ENCODE results near the gene CRHR1.
"Not testable (repeated sequence)": the region's sequence is repeated elsewhere in the genome, so short reads cannot be mapped to it uniquely, and the experiment has no call there.

CRHR1 gene

GRCh38 chr17:45742251-45742650 lies 41.9 kb upstream of the CRHR1 start:
- H3K27me3 ChIP-seq (ENCODE audit: insufficient read depth, low read length, poor library complexity), result no peaks in the 10 kb centered on the region
- no peaks in the 10 kb centered on the region for H3K79me2 ChIP-seq (ENCODE audit: control insufficient read depth, insufficient read depth, low read length)
- no peak overlapping the region for H4K5ac ChIP-seq (ENCODE audit: low read length)
- H3K23ac ChIP-seq (ENCODE audit: low read length), result no peak overlapping the region
- H3K4me3 ChIP-seq (ENCODE audit: low read length), result no peak overlapping the region
- H3K4me1 ChIP-seq (ENCODE audit: control insufficient read depth, low read depth, low read length), result no peaks in the 10 kb centered on the region
- H3K79me1 ChIP-seq (ENCODE audit: low read length), result no peaks in the 10 kb centered on the region
- no peak overlapping the region for H3K18ac ChIP-seq (ENCODE audit: low read length)
- no peak overlapping the region for H2AK5ac ChIP-seq (ENCODE audit: low read length)
- H4K8ac ChIP-seq (ENCODE audit: low read depth, low read length), result no peak overlapping the region
- no peak overlapping the region for H2BK120ac ChIP-seq (ENCODE audit: low read depth, low read length)
- no peak overlapping the region for H3K56ac ChIP-seq (ENCODE audit: low read length)
- no peak overlapping the region for H3K27ac ChIP-seq (ENCODE audit: low read depth, low read length)
- no CpG with 5 or more reads among the region's 1 CpG for WGBS (ENCODE audit: extremely low coverage, insufficient coverage, low lambda C conversion rate)
- no peak for DNase-seq
- H3K4ac ChIP-seq (ENCODE audit: low read depth, low read length), result no peak overlapping the region
- H3K4me2 ChIP-seq (ENCODE audit: low read length), result no peak overlapping the region
- no peaks in the 10 kb centered on the region for H3K36me3 ChIP-seq (ENCODE audit: control insufficient read depth, insufficient read depth, low read length)
- H2BK5ac ChIP-seq (ENCODE audit: low read length), result no peak overlapping the region
- H3K9ac ChIP-seq (ENCODE audit: low read length), result no peak overlapping the region
- no peak overlapping the region for H2BK15ac ChIP-seq (replicated peaks; ENCODE audit: low read depth)

DNA sequence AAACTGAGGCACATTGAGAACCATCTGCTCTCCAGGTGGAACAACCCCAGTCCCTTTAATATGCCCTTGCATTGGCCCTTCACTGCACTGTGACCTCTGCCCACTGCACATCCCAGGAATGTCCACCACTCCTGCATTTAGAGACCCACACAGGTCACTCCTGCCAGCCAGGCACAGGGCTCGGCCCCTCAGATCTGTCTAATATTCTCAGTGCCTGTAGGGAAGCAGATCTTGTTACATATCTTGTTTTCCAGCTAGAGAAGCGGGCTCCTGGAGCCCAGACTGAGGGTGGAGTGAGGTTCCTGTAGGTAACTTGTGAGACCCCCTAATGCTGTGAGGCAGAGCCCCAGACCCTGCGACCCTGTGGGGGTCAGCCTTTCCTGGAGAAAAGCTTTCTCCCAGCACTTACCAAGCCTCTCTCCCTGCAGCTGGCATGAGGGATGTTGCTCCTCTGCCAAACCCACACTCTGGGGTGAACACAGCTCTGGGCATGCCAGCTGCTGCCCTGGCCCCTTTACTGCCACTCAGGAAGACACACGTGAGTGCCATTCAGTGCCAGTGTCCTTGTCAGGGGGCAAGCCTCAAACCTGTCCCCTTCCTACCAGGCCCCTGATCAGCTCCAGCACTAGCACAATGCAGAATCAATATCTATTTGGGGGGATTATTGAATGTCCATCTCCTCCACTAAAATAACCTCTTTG lies 40.3 kb upstream of the CRHR1 start:
- H2AK5ac ChIP-seq (ENCODE audit: low read length), result no peak overlapping the region
- no peak overlapping the region for H2BK5ac ChIP-seq (ENCODE audit: low read length)
- H3K4me3 ChIP-seq (ENCODE audit: low read length), result no peak overlapping the region
- H3K79me2 ChIP-seq (ENCODE audit: control insufficient read depth, insufficient read depth, low read length), result no peaks in the 10 kb centered on the region
- WGBS (ENCODE audit: extremely low coverage, insufficient coverage, low lambda C conversion rate), result no CpG with 5 or more reads among the region's 4 CpGs
- H2BK120ac ChIP-seq (ENCODE audit: low read depth, low read length), result no peak overlapping the region
- H3K79me1 ChIP-seq (ENCODE audit: low read length), result no peaks in the 10 kb centered on the region
- H3K9ac ChIP-seq (ENCODE audit: low read length), result no peak overlapping the region
- H3K56ac ChIP-seq (ENCODE audit: low read length), result no peak overlapping the region
- H3K36me3 ChIP-seq (ENCODE audit: control insufficient read depth, insufficient read depth, low read length), result no peaks in the 10 kb centered on the region
- no peak overlapping the region for H4K8ac ChIP-seq (ENCODE audit: low read depth, low read length)
- no peak overlapping the region for H2BK15ac ChIP-seq (replicated peaks; ENCODE audit: low read depth)
- no peak overlapping the region for H3K18ac ChIP-seq (ENCODE audit: low read length)
- no peak overlapping the region for H3K4me2 ChIP-seq (ENCODE audit: low read length)
- H3K23ac ChIP-seq (ENCODE audit: low read length), result no peak overlapping the region
- no peaks in the 10 kb centered on the region for H3K27me3 ChIP-seq (ENCODE audit: insufficient read depth, low read length, poor library complexity)
- H4K5ac ChIP-seq (ENCODE audit: low read length), result no peak overlapping the region
- no peak for DNase-seq
- H3K4ac ChIP-seq (ENCODE audit: low read depth, low read length), result no peak overlapping the region
- no peaks in the 10 kb centered on the region for H3K4me1 ChIP-seq (ENCODE audit: control insufficient read depth, low read depth, low read length)
- H3K27ac ChIP-seq (ENCODE audit: low read depth, low read length), result no peak overlapping the region

GRCh38 chr17:45744826-45745225 lies 39.3 kb upstream of the CRHR1 start:
- WGBS (ENCODE audit: extremely low coverage, insufficient coverage, low lambda C conversion rate), result no CpG with 5 or more reads among the region's 4 CpGs

GRCh38 chr17:45745601-45746494 lies 38.3 kb upstream of the CRHR1 start:
- H3K27ac ChIP-seq (ENCODE audit: low read depth, low read length), result no peak overlapping the region
- no peak overlapping the region for H2BK120ac ChIP-seq (ENCODE audit: low read depth, low read length)
- no peak overlapping the region for H2AK5ac ChIP-seq (ENCODE audit: low read length)
- no peaks in the 10 kb centered on the region for H3K79me2 ChIP-seq (ENCODE audit: control insufficient read depth, insufficient read depth, low read length)
- H3K18ac ChIP-seq (ENCODE audit: low read length), result no peak overlapping the region
- H2BK5ac ChIP-seq (ENCODE audit: low read length), result no peak overlapping the region
- H2BK15ac ChIP-seq (replicated peaks; ENCODE audit: low read depth), result no peak overlapping the region
- no peaks in the 10 kb centered on the region for H3K4me1 ChIP-seq (ENCODE audit: control insufficient read depth, low read depth, low read length)
- no peak overlapping the region for H3K4ac ChIP-seq (ENCODE audit: low read depth, low read length)
- H4K5ac ChIP-seq (ENCODE audit: low read length), result no peak overlapping the region
- no peaks in the 10 kb centered on the region for H3K36me3 ChIP-seq (ENCODE audit: control insufficient read depth, insufficient read depth, low read length)
- no CpG with 5 or more reads among the region's 11 CpGs for WGBS (ENCODE audit: extremely low coverage, insufficient coverage, low lambda C conversion rate)
- H3K4me2 ChIP-seq (ENCODE audit: low read length), result no peak overlapping the region
- no peak overlapping the region for H3K4me3 ChIP-seq (ENCODE audit: low read length)
- no peaks in the 10 kb centered on the region for H3K27me3 ChIP-seq (ENCODE audit: insufficient read depth, low read length, poor library complexity)
- H3K9ac ChIP-seq (ENCODE audit: low read length), result no peak overlapping the region
- H4K8ac ChIP-seq (ENCODE audit: low read depth, low read length), result no peak overlapping the region
- peak; percentile 26 for DNase-seq
- H3K56ac ChIP-seq (ENCODE audit: low read length), result no peak overlapping the region
- no peaks in the 10 kb centered on the region for H3K79me1 ChIP-seq (ENCODE audit: low read length)
- H3K23ac ChIP-seq (ENCODE audit: low read length), result no peak overlapping the region

More at GRCh38 chr17:45744826-45745225, 39.3 kb upstream of the CRHR1 start:
- not testable (repeated sequence) for H3K9ac ChIP-seq (ENCODE audit: low read length); H3K36me3 ChIP-seq (ENCODE audit: control insufficient read depth, insufficient read depth, low read length); H4K5ac ChIP-seq (ENCODE audit: low read length); H3K27me3 ChIP-seq (ENCODE audit: insufficient read depth, low read length, poor library complexity); H4K8ac ChIP-seq (ENCODE audit: low read depth, low read length); H2BK15ac ChIP-seq (replicated peaks; ENCODE audit: low read depth); H3K27ac ChIP-seq (ENCODE audit: low read depth, low read length); H3K4me1 ChIP-seq (ENCODE audit: control insufficient read depth, low read depth, low read length); H3K4me2 ChIP-seq (ENCODE audit: low read length); H2BK120ac ChIP-seq (ENCODE audit: low read depth, low read length); H3K79me2 ChIP-seq (ENCODE audit: control insufficient read depth, insufficient read depth, low read length); H2AK5ac ChIP-seq (ENCODE audit: low read length); DNase-seq; H3K4ac ChIP-seq (ENCODE audit: low read depth, low read length); H2BK5ac ChIP-seq (ENCODE audit: low read length); H3K4me3 ChIP-seq (ENCODE audit: low read length); H3K23ac ChIP-seq (ENCODE audit: low read length); H3K18ac ChIP-seq (ENCODE audit: low read length); H3K56ac ChIP-seq (ENCODE audit: low read length); H3K79me1 ChIP-seq (ENCODE audit: low read length)

DNA sequence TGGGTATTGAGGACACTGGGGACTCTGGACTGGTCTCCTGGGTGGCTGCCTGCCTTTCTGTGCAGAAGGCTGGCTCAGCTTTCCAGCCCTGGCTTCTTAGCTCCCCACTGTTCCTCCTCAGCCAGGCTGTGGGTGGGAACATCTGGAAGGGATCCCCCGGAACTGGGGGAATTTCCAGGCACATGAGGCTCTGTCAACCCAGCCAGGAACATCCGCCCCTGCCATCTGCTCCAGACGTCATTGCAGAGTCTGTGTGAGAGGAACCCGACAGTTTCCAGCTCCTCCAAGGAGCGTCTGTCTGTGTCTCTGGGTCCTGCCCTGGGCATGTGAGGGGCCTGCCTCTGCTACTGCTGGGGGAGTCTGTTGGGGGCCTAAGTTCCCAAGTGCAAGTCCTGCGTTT lies 36.2 kb upstream of the CRHR1 start:
- no peaks in the 10 kb centered on the region for H3K4me1 ChIP-seq (ENCODE audit: control insufficient read depth, low read depth, low read length)
- no peaks in the 10 kb centered on the region for H3K27me3 ChIP-seq (ENCODE audit: insufficient read depth, low read length, poor library complexity)

More for the DNA sequence above, 36.2 kb upstream of the CRHR1 start:
- no CpG with 5 or more reads among the region's 6 CpGs for WGBS (ENCODE audit: extremely low coverage, insufficient coverage, low lambda C conversion rate)
- Histone ChIP-seq H3K27ac (ENCODE audit: low read depth, low read length) (no peak overlapping the region), H2AK5ac (ENCODE audit: low read length) (no peak overlapping the region), H2BK15ac (replicated peaks; ENCODE audit: low read depth) (no peak overlapping the region), H4K8ac (ENCODE audit: low read depth, low read length) (no peak overlapping the region), H3K4ac (ENCODE audit: low read depth, low read length) (no peak overlapping the region), H3K4me3 (ENCODE audit: low read length) (no peak overlapping the region), H4K5ac (ENCODE audit: low read length) (no peak overlapping the region), H3K79me2 (ENCODE audit: control insufficient read depth, insufficient read depth, low read length) (no peaks in the 10 kb centered on the region), H3K36me3 (ENCODE audit: control insufficient read depth, insufficient read depth, low read length) (no peaks in the 10 kb centered on the region), H3K56ac (ENCODE audit: low read length) (no peak overlapping the region), H2BK5ac (ENCODE audit: low read length) (no peak overlapping the region), H3K4me2 (ENCODE audit: low read length) (no peak overlapping the region), H3K18ac (ENCODE audit: low read length) (no peak overlapping the region), H3K23ac (ENCODE audit: low read length) (peak overlapping the region; percentile 45), H3K9ac (ENCODE audit: low read length) (no peak overlapping the region), H3K79me1 (ENCODE audit: low read length) (no peaks in the 10 kb centered on the region), H2BK120ac (ENCODE audit: low read depth, low read length) (no peak overlapping the region)
- DNase-seq, result no peak
